ENCODE data around the gene PHOX2A. TPM values are rescaled to one million over a fixed set of nuclear protein-coding genes. Genes with fewer than 3 reads are reported as not detected.

PHOX2A gene
- total and polyA plus RNA-seq, 10 donors = 0.33 TPM; not detected in 9

DNA sequence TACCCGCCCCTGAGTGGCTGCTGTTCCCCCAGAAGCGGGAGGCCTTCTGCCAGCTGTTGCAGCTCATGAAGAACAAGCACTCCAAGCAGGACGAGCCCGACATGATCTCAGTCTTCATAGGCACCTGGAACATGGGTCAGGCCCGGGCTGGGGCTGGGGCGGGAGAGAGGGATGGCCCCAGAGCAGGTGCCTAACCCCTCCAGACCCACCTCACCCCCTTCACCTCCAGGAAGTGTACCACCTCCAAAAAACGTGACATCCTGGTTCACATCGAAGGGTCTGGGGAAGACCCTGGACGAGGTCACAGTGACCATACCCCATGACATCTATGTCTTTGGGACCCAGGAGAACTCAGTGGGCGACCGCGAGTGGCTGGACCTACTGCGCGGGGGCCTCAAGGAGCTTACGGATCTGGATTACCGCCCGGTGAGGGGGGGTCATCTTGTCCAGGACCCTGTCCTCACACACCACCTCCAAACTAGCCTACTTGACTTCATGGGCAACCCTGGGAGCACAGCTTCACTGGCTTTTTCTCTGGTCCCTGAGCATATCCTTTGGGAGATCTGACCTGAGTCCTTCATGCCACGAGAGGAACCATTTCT lies 13.1 kb downstream of the PHOX2A start:
- no peaks in the 10 kb centered on the region for H3K27me3 ChIP-seq (replicated peaks in 1 of 7)
- no peak for DNase-seq

DNA sequence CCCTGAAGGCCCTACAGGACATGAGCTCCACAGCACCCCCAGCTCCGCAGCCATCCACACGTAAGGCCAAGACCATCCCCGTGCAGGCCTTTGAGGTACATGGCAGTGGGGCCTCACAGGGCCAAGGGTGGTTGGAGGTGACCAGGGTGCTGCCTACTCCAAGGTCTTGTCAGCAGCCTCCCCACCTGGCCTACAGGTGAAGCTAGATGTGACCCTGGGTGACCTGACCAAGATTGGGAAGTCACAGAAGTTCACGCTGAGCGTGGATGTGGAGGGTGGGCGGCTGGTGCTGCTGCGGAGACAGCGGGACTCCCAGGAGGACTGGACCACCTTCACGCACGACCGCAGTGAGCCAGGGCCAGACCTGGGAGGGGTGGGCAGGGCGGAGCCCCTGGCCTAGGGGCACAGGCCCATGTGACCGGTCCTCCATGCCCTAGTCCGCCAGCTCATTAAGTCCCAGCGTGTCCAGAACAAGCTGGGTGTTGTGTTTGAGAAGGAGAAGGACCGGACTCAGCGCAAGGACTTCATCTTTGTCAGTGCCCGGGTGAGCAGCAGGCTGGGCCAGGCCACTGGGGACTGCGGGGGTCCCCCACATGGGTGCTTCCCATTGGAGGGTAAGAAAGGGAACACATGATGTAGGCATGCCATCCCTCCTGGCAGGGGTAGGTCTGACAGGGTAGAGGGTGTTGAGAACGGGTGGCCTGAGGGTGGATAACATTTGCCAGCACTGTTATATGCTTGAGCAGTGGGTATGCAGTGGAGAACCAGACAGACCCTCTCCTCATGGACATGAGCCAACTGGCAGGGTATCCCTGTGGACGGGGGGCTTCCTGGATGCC lies 13.8 kb downstream of the PHOX2A start:
- WGBS, 5 donors = 95 to 100% (median 96%) methylated on average over 7 to 21 of the region's 21 CpGs
- peaks cover 8 to 52% (median 16%) of the 10 kb centered on the region in 6 donors for H3K4me1 ChIP-seq
- no peaks in the 10 kb centered on the region for H3K27me3 ChIP-seq (replicated peaks in 1 of 7)
- no peaks in the 10 kb centered on the region for H3K9me3 ChIP-seq
- H3K4me3 ChIP-seq = no peak overlapping the region
- no peak overlapping the region for H3K27ac ChIP-seq
- peak; percentile 72 for DNase-seq
- H3K36me3 ChIP-seq = peaks cover 4 to 89% (median 68%) of the 10 kb centered on the region in 6 donors
- intact Hi-C loops (cut with DNase I; ENCODE audit: low total_unique reads) = no loop called here
- peak in 2 of 3 donors; percentile 27 to 59 for TF ChIP-seq POLR2AphosphoS5 (IDR thresholded peaks at IDR 0.05)
- no peak for TF ChIP-seq POLR2A (IDR thresholded peaks at IDR 0.05)
- TF ChIP-seq, protein P1, sequence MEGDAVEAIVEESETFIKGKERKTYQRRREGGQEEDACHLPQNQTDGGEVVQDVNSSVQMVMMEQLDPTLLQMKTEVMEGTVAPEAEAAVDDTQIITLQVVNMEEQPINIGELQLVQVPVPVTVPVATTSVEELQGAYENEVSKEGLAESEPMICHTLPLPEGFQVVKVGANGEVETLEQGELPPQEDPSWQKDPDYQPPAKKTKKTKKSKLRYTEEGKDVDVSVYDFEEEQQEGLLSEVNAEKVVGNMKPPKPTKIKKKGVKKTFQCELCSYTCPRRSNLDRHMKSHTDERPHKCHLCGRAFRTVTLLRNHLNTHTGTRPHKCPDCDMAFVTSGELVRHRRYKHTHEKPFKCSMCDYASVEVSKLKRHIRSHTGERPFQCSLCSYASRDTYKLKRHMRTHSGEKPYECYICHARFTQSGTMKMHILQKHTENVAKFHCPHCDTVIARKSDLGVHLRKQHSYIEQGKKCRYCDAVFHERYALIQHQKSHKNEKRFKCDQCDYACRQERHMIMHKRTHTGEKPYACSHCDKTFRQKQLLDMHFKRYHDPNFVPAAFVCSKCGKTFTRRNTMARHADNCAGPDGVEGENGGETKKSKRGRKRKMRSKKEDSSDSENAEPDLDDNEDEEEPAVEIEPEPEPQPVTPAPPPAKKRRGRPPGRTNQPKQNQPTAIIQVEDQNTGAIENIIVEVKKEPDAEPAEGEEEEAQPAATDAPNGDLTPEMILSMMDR (IDR thresholded peaks at IDR 0.05 in 8 of 11, conservative IDR thresholded peaks at IDR 0.05 in 3 of 11) = no peak

More for the DNA sequence above, 13.1 kb downstream of the PHOX2A start:
- H3K36me3 ChIP-seq = peaks cover 4 to 97% (median 76%) of the 10 kb centered on the region in 6 donors
- WGBS, 5 donors = 88 to 94% (median 91%) methylated on average over 8 to 18 of the region's 18 CpGs
- TF ChIP-seq POLR2A (IDR thresholded peaks at IDR 0.05) = no peak
- TF ChIP-seq POLR2AphosphoS5 (IDR thresholded peaks at IDR 0.05) = peak in 1 of 3 donors; percentile 59
- no peaks in the 10 kb centered on the region for H3K9me3 ChIP-seq
- H3K4me3 ChIP-seq = no peak overlapping the region
- H3K27ac ChIP-seq = no peak overlapping the region
- peaks cover 1 to 45% (median 8%) of the 10 kb centered on the region in 6 donors for H3K4me1 ChIP-seq
- intact Hi-C loops (cut with DNase I; ENCODE audit: low total_unique reads) = no loop called here

GRCh38 chr11:72229336-72229924 lies 14.5 kb downstream of the PHOX2A start:
- intact Hi-C loops (cut with DNase I; ENCODE audit: low total_unique reads) = no loop called here
- no peaks in the 10 kb centered on the region for H3K27me3 ChIP-seq (replicated peaks in 1 of 7)
- H3K4me3 ChIP-seq = no peak overlapping the region
- no peak for DNase-seq
- no peak overlapping the region for H3K27ac ChIP-seq
- H3K36me3 ChIP-seq = peaks cover 4 to 82% (median 63%) of the 10 kb centered on the region in 6 donors
- H3K4me1 ChIP-seq = peaks cover 8 to 54% (median 18%) of the 10 kb centered on the region in 6 donors
- 91 to 96% (median 95%) methylated on average over 8 of the region's 8 CpGs for WGBS, 5 donors
- no peaks in the 10 kb centered on the region for H3K9me3 ChIP-seq
- TF ChIP-seq POLR2AphosphoS5 (IDR thresholded peaks at IDR 0.05) (no peak), POLR2A (IDR thresholded peaks at IDR 0.05) (no peak)
- TF ChIP-seq, protein P1 (IDR thresholded peaks at IDR 0.05 in 8 of 11, conservative IDR thresholded peaks at IDR 0.05 in 3 of 11) = no peak

DNA sequence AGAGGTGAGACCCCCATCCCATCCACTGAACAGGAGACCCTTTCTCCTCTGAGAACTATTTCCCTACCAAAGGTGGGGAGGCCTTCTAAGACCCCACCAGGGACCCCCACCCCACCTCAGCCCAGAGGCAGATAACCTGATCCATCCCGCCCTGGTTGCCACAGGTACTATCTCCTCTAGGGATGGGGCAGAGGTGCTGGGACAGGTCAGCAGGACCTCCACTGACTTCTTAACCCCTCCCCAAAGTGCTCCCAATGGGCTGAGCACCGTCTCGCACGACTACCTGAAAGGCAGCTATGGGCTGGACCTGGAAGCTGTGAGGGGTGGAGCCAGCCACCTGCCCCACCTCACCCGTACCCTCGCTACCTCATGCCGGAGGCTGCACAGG lies 15.1 kb downstream of the PHOX2A start:
- WGBS, 5 donors = 93 to 97% (median 94%) methylated on average over 7 of the region's 7 CpGs
- TF ChIP-seq POLR2AphosphoS5 (IDR thresholded peaks at IDR 0.05) (peak in 1 of 3 donors; percentile 29), POLR2A (IDR thresholded peaks at IDR 0.05) (no peak)
- no peaks in the 10 kb centered on the region for H3K27me3 ChIP-seq (replicated peaks in 1 of 7)
- H3K4me1 ChIP-seq = peaks cover 8 to 48% (median 18%) of the 10 kb centered on the region in 6 donors
- intact Hi-C loops (cut with DNase I; ENCODE audit: low total_unique reads) = no loop called here
- H3K4me3 ChIP-seq = no peak overlapping the region
- H3K27ac ChIP-seq = no peak overlapping the region
- DNase-seq = peak; percentile 67
- no peaks in the 10 kb centered on the region for H3K9me3 ChIP-seq
- H3K36me3 ChIP-seq = peaks cover 4 to 76% (median 57%) of the 10 kb centered on the region in 6 donors

Measured in spleen (tissue), 11 donors.